NCI-H226 (cell line): ENCODE measurements around the gene GGACT.

ENCODE experiments used
- DNase-seq: peaks from one replicate; pipeline ENCODE4 v3.0.0-alpha.2; 2015

The GGACT gene

DNA sequence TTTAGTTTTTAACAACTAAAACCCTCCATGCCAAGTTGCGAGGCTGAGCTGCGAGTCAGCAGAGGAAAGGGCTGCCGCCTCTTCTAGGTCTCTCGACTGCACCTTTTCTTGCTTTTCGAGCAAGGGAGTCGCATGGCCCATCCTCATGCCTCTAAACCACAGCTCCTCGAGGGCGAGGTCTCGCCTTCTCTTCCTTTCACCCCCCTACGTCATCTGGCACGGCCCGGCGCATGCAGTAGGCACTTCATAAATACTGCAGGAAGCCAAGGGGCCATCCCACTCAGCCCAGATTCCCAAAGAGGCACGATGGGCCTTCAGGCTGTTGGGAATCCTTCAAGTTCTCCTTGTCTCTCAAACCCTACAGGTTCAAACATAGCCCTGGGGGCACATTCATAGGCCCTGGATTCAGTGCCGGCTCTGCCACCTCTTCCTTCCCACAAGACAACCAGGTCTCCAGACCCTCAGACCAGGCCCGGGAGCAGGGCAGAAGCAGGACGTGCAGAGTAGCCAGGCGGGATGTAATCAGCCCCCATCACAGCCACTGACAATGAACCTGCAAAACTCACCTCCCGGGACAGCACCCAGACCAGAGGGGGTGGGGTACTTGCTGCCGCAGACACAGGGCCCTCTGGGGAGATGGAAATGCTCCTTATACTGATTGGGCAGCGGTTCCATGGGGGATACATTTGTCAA lies 41.7 kb downstream of the GGACT start:
- DNase-seq, result no peak

GRCh38 chr13:100545684-100546061 lies 42.9 kb downstream of the GGACT start:
- DNase-seq, result no peak

DNA sequence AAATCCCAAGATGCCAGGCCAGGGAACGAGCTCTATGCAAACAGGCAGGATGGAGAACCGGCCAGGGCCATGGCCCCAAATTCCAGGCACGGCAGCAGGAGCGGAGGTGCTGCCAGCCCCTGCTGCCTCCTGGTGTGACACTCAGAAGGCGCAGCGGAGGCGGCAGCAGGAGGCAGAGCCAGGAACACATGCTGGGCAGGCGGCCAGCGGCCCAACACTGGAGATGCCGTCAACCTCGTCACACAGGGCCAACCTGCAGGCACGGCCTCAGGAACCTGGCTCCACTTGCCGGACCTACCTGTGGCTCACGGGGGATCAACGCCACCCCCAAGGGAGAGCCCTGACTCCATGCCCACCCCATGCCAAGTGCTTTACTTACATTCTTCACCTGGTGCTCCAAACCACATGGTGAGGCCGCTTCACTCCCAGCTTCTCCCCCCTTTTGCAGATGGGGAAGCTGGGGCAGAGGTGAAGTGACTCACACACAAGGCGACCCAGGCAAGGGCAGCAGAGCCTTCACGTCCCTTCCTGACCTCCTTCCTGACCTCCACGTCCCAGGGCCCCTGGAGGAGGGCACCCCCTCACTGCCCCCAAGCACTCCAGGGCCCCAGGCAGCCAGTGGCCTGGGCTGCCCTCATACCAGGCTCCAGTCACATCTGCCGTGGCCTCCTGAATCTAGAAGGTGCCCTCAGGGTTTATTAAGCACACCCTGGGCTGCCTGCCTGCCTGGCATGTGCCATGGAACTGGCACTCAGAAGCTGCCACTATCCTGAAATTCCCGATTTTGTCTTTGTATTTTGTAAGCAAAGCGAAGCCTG lies 43.5 kb downstream of the GGACT start:
- no peak for DNase-seq

GRCh38 chr13:100543872-100544602 lies 44.6 kb downstream of the GGACT start:
- DNase-seq, result no peak

- no peak for DNase-seq
Observed at GRCh38 chr13:100542826-100543156, 45.8 kb downstream of the GGACT start.

DNA sequence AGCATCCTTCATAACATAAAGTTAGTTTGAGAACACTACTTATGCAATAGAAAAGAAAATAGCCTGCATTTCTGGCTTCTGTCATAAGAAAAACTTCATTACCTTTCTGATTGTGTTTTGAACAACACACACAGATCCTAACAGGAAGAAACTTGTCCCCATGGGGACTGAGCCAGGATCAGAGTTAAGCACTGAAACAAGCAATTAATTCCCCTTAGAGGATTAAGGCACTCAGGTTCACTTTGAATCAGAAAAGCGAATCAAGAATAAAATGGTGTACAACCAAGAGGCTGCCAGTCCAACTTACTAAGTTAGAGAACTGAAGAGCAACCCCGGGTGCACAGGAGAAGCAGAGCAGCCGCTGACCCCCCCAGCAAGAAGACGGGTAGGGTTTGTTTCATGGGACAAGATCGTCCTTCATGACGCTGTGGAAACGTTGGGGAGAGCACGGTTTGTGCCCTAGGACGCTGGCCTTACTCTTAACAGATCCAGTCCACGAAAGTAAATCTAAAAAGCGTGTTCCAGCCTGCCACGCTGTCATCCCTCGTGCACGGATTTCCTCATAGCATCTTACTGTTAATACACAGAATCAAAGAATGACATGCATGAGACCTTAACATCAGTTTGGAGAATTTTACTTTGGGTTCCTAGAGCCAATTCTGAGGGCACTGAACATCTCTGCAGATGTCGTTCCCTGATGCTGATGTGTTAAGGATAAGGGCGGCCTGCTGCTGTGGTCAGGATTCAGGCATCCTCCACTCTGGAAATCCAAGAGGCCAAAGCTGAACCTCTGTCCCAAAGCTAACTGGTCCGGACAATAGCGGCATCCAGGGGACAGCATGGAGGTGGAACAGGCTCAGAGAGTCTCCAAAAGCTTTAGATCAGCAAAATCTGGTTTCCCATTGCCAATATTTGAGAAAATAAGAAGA lies 46.4 kb downstream of the GGACT start:
- DNase-seq, result no peak

DNA sequence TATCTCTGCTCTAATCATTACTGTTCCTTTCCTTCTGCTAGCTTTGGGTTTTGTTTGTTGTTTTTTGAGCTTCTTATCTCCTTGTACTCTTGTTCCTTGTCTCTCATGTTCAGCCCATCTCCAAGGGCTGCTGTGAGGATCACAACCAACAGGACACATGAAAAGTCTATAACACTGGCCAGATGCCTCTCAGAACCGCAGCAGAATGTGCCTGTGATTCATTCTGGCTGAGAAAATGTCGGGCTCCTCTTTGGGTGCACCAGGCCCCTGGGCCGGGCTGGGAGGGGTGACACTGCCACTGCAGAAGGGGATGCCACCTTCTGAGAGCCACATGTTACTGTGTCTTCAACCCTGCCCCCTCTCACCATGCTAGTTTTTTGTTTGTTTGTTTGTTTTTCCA lies 48.0 kb downstream of the GGACT start:
- DNase-seq, result no peak

GRCh38 chr13:100537951-100538462 lies 50.6 kb downstream of the GGACT start:
- no peak for DNase-seq

GRCh38 chr13:100537486-100537885 lies 51.1 kb downstream of the GGACT start:
- DNase-seq, result no peak

- DNase-seq, result no peak
Observed at GRCh38 chr13:100536643-100537180, 51.9 kb downstream of the GGACT start.

DNA sequence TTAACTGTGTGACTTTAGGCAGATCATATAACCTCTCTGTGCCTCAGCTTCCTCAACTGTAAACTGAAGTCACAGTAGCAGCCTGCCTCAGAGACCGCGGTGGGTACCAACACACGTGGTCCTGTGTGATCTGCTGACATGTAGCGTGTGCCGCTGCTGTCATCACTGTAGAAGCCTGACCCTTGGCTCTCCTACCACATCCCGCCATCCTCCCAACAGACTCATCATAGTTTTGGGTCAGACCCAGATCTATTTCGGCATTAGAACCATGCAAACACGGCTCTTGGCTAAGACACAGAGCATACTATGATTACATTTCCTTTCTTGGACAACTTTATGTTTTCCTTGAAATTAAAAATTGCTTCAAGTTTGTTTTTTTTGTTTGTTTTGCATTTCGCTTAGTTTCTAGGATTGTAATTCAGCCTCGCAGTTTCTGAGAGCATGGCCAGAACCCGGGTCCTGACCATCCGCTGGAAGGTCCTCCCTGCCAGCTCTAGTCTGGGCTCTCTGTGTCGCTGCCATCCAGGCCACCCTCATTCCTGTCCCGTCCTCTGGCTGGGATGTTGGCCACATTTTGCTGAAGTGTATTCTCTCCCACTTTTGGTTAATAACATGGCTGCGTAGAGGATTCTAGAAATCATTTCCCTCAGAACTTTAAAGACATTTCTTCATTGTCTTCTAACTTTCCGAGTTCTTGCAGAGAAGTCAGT lies 53.0 kb downstream of the GGACT start:
- DNase-seq, result no peak

DNA sequence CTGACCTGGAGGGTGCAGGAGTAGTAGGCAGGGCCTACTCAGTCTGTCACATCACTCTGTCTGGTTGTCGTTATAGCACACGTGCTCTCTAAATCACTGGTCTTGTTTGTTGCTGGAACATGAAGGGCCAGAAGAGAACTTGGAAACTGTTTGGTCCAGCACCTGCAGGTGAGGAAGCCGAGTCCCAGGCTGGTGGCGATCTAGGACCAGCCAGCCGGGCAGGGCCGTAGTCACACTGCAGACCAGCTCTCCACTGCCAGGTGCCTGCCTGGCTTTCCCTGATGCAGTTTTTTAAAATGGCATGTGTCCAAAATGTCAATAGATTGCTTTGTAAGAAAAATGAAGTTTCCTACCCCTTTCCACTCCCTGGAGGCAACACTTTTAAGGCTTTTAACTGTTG lies 53.7 kb downstream of the GGACT start:
- DNase-seq, result no peak

GRCh38 chr13:100534147-100534843 lies 54.3 kb downstream of the GGACT start:
- DNase-seq, result no peak

DNA sequence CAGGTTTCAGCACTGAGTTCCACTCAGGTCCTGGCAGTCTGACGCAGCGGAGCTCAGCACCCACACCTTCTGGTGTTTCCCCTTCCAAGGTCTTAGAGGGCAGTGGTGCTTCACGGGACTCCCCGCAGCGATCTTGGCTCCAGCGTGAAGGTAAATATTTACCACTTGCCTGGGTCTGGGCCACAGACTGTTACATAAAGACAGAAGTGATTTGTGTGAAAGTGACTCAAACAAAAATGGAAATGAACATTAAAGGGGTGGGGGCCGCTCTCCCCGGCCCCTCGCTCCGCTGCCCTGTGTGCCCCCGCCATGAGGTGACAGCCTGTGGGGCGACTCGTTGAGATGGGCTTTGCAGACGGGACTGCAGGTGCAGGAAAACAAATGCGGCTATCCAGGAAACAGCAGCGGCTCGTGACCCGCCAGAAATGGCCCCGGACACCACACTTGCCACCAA lies 55.0 kb downstream of the GGACT start:
- DNase-seq, result no peak

GRCh38 chr13:100532836-100533435 lies 55.7 kb downstream of the GGACT start:
- no peak for DNase-seq

DNA sequence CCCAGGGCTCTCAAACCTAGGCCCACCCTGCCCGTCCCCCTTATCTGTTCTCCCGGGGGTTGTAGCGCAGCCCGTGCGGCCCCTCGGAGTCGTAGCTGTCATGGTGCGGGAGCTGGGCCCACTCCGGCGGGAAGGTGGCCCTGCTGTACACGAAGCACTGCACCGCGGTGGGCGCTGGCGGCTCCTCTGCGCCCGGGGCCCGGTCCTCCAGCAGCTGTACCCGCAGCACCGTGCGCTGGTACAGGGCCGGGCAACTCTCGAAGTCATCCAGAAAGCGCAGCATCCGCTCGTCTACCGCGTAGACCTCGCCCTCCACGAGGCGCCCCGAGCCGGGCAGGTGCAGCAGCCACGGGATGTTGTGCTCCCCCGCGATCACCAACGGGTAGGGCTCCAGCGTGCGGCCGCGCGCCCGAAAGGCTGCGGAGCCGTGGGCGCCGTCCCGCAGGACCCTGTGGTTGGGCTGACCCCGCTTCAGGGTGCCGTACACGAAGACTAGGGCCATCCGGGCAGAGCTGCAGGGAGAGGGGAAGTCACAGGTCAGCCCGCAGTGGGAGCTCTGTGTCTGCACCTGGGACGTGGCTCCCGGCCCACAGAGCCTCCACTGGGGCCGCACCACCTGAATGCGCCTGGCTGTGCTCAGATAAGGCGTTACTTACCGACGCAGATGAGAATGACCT lies 56.4 kb downstream of the GGACT start:
- no peak for DNase-seq

GRCh38 chr13:100530671-100531213 lies 57.8 kb downstream of the GGACT start:
- DNase-seq, result no peak

DNA sequence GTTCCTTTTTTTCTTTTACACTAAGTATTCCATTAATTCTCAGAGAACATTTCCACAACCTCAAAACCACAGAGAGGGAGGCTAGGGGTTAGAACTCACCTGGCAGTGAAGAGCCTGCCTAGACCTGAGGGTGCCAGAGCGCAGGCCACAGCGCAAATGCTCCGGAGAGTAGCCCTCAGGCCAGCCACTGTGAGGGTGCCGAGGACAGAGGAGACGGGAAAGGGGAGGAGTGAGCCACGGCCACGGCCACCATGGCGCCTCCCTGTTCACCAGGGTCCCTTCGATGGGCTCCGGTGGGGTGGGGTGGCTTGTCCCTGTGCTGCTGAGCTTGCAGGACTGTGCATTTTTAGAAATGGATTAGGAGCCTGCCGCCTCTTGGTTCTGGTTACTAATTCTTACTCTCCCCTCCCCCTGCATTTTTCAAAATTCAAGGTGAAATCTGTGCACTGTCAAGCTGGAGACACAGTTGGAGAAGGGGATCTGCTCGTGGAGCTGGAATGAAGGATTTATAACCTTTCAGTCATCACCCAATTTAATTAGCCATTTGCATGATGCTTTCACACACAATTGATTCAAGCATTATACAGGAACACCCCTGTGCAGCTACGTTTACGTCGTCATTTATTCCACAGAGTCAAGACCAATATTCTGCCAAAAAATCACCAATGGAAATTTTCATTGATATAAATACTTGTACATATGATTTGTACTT lies 58.8 kb downstream of the GGACT start:
- DNase-seq, result no peak

DNA sequence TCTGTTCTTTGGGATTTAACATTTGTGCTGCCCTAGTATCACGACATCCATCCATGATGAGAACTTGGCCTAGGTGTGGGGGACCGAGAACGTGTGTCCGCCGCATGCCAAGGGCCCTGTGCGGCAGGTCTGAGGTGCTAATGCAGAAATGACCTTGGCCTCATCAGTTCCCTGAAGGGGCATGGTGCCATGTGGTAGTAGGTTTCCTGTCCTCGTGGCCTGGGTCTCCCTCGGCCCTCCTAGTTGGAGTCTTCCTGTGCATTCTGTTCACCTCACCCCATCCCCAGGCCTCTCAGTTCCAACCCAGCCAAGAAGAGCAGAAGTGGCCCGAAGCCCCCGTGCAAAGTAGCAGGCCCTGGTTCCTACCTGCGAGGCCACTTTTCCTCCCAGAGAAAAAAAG lies 59.8 kb downstream of the GGACT start:
- DNase-seq, result no peak
